Neural progenitor cell (in vitro differentiated cells): Measurements from ENCODE around the gene PLEK. TPM values are rescaled to one million over a fixed set of nuclear protein-coding genes. Genes with fewer than 3 reads are reported as not detected.
"Not testable (repeated sequence)": the region's sequence is repeated elsewhere in the genome, so short reads cannot be mapped to it uniquely, and the experiment has no call there.

Experiments used
- DNase-seq: peaks from one replicate; pipeline ENCODE4 v3.0.0-alpha.2; 2016; ENCODE audit warnings: low spot score
- H2AFZ ChIP-seq: fragments of 200-600 bp; sonication (generic); replicated peaks from 2 replicates; pipeline ENCODE4 v1.6.1; 2016; ENCODE audit warnings: antibody characterized with exemption
- H3F3A ChIP-seq: fragments of 200-600 bp; sonication (generic); 2 replicates; pipeline ENCODE4 v1.6.1; 2016; ENCODE audit warnings: antibody characterized with exemption, low read depth
- H3K27ac ChIP-seq: fragments of 200-600 bp; sonication (generic); 2 replicates; pipeline ENCODE4 v1.5.1; 2016; ENCODE audit warnings: mild to moderate bottlenecking
- H3K27me3 ChIP-seq: fragments of 200-600 bp; sonication (generic); 2 replicates; pipeline ENCODE4 v1.6.1; 2016; ENCODE audit warnings: mild to moderate bottlenecking, moderate library complexity
- H3K36me3 ChIP-seq: fragments of 200-600 bp; sonication (generic); 2 replicates; pipeline ENCODE4 v1.5.1; 2016
- H3K4me1 ChIP-seq: fragments of 200-600 bp; sonication (generic); 2 replicates; pipeline ENCODE4 v1.6.1; 2016; ENCODE audit warnings: mixed run types
- H3K4me2 ChIP-seq: fragments of 200-600 bp; sonication (generic); 2 replicates; pipeline ENCODE4 v1.6.1; 2016
- H3K4me3 ChIP-seq: fragments of 200-600 bp; sonication (generic); 2 replicates; pipeline ENCODE4 v1.5.1; 2016
- H3K79me2 ChIP-seq: fragments of 200-600 bp; sonication (generic); 2 replicates; pipeline ENCODE4 v1.6.1; 2016; ENCODE audit warnings: low read depth
- H3K9ac ChIP-seq: fragments of 200-600 bp; sonication (generic); 2 replicates; pipeline ENCODE4 v1.6.1; 2016
- H3K9me3 ChIP-seq: fragments of 200-600 bp; sonication (generic); 2 replicates; pipeline ENCODE4 v1.5.1; 2016; ENCODE audit warnings: low read depth
- H4K20me1 ChIP-seq: fragments of 200-600 bp; sonication (generic); 2 replicates; pipeline ENCODE4 v1.6.1; 2016; ENCODE audit warnings: low read depth
- H3K27ac Mint-ChIP-seq: 3 replicates; pipeline ENCODE4 v1.8.0; 2021; ENCODE audit warnings: mixed read lengths
- H3K27me3 Mint-ChIP-seq: 2 replicates; pipeline ENCODE4 v1.8.0; 2022; ENCODE audit warnings: low read depth, mild to moderate bottlenecking, inconsistent platforms, moderate library complexity, mixed read lengths; ENCODE audit not compliant: insufficient read depth
- H3K36me3 Mint-ChIP-seq: 3 replicates; pipeline ENCODE4 v1.8.0; 2021; ENCODE audit warnings: mixed read lengths
- H3K4me1 Mint-ChIP-seq: 3 replicates; pipeline ENCODE4 v1.8.0; 2021; ENCODE audit warnings: mixed read lengths
- H3K4me3 Mint-ChIP-seq: 3 replicates; pipeline ENCODE4 v1.8.0; 2021; ENCODE audit warnings: mild to moderate bottlenecking, moderate library complexity, mixed read lengths
- H3K9me3 Mint-ChIP-seq: 3 replicates; pipeline ENCODE4 v1.8.0; 2020; ENCODE audit warnings: mixed read lengths
- EZH2 ChIP-seq: fragments of 200-600 bp; sonication (generic); IDR thresholded peaks from 2 replicates; pipeline ENCODE4 v1.6.1; 2017; ENCODE audit warnings: antibody characterized with exemption, mild to moderate bottlenecking, moderate library complexity
- EZH2phosphoT487 ChIP-seq: fragments of 200-600 bp; sonication (generic); IDR thresholded peaks from 2 replicates; pipeline ENCODE4 v1.6.1; 2017; ENCODE audit warnings: antibody characterized with exemption
- total RNA-seq: library from RNA; depleted of rRNA; stranded (reverse); fragments of >200 nt; gene quantifications from 2 replicates; pipeline ENCODE4 v1.2.3, GENCODE V29; 2015; ENCODE audit warnings: low replicate concordance
- TF ChIP-seq, protein P1 (sequence below): fragments of 200-600 bp; sonication (generic); IDR thresholded peaks from 2 replicates; pipeline ENCODE4 v1.5.1; 2017; ENCODE audit warnings: antibody characterized with exemption, mild to moderate bottlenecking

Gene PLEK
- total RNA-seq, 1 donor from 2014 or later, result not detected

DNA sequence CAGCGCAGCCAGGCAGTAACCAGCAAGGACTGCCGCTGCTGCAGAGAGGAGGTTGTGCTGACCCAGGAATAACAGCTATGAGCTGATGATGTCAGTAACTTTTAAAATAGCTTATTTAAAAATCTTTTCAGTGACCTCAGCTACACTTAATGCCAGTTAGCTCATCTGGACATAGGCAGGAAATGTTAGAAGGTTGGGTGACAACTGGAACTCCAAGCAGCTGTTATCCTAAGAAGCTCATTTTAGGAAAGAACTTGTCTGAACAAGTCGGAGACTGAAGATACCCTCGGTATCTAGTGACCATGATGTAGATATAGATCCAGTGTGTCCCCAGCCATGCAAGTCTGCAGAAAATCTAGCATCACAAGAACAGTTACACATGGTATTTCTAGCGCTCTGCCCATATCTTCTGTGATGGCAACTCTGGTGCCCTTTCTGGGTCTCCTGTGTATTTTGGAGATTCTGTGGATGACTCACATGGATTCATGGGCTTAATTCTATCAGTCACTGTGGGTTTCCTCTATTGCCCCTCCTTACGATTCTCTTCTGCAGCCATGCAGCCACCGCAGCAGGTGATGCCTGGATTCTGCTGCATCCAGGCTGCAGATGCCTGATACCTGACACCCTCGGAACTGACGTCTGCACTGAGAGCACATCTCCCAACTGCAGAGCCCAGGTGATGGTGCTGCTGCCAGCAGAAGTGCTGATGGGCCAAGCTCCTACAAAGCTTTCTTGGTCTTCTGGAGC, 19.8 kb upstream of the PLEK start:
- H3K4me3 Mint-ChIP-seq, result no peak overlapping the region
- no peaks in the 10 kb centered on the region for H3K36me3 Mint-ChIP-seq
- no peak overlapping the region for H2AFZ ChIP-seq
- no peaks in the 10 kb centered on the region for H3F3A ChIP-seq
- no peaks in the 10 kb centered on the region for H3K36me3 ChIP-seq
- H3K4me2 ChIP-seq, result no peak overlapping the region
- no peaks in the 10 kb centered on the region for H3K27me3 ChIP-seq
- H3K4me1 Mint-ChIP-seq, result peaks cover 10% of the 10 kb centered on the region
- no peaks in the 10 kb centered on the region for H3K9me3 ChIP-seq
- H3K9me3 Mint-ChIP-seq, result no peaks in the 10 kb centered on the region
- no peak overlapping the region for H3K4me3 ChIP-seq
- no peaks in the 10 kb centered on the region for H3K4me1 ChIP-seq
- no peaks in the 10 kb centered on the region for H3K79me2 ChIP-seq
- H3K27me3 Mint-ChIP-seq, result peaks cover 3% of the 10 kb centered on the region
- TF ChIP-seq EZH2phosphoT487, result no peak
- no peak for TF ChIP-seq EZH2
- TF ChIP-seq, protein P1, sequence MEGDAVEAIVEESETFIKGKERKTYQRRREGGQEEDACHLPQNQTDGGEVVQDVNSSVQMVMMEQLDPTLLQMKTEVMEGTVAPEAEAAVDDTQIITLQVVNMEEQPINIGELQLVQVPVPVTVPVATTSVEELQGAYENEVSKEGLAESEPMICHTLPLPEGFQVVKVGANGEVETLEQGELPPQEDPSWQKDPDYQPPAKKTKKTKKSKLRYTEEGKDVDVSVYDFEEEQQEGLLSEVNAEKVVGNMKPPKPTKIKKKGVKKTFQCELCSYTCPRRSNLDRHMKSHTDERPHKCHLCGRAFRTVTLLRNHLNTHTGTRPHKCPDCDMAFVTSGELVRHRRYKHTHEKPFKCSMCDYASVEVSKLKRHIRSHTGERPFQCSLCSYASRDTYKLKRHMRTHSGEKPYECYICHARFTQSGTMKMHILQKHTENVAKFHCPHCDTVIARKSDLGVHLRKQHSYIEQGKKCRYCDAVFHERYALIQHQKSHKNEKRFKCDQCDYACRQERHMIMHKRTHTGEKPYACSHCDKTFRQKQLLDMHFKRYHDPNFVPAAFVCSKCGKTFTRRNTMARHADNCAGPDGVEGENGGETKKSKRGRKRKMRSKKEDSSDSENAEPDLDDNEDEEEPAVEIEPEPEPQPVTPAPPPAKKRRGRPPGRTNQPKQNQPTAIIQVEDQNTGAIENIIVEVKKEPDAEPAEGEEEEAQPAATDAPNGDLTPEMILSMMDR, result no peak
- H3K27ac Mint-ChIP-seq, result no peak overlapping the region
- H3K27ac ChIP-seq, result no peak overlapping the region
- H3K9ac ChIP-seq, result no peak overlapping the region
- H4K20me1 ChIP-seq, result no peaks in the 10 kb centered on the region
- peak; percentile 7 for DNase-seq

DNA sequence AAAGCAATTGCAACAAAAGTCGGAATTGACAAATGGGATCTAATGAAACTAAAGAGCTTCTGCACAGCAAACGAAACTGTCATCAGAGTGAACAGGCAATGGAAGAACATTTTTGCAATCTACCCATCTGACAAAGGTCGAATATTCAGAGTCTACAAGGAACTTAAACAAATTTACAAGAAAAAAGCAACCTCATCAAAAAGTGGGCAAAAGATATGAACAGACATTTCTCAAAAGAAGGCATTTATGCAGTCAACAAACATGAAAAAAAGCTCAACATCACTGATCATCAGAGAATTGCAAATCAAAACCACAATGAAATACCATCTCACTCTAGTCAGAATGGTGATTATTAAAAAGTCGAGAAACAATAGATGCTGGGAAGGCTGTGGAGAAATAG, 16.0 kb upstream of the PLEK start:
- not testable (repeated sequence) for H3K79me2 ChIP-seq, H3K9me3 ChIP-seq, H3K9me3 Mint-ChIP-seq, H3K36me3 Mint-ChIP-seq, H3K27me3 Mint-ChIP-seq, H3K27ac ChIP-seq, H3K4me1 ChIP-seq, H3K27ac Mint-ChIP-seq, DNase-seq, H4K20me1 ChIP-seq, H3K36me3 ChIP-seq, H3K9ac ChIP-seq, H3K4me3 Mint-ChIP-seq, H3K4me1 Mint-ChIP-seq, H3K4me3 ChIP-seq, H2AFZ ChIP-seq, H3F3A ChIP-seq, H3K27me3 ChIP-seq, H3K4me2 ChIP-seq

GRCh38 chr2:68351997-68352396, 13.1 kb upstream of the PLEK start:
- Histone ChIP-seq H3K36me3 (no peaks in the 10 kb centered on the region), H3K27me3 (no peaks in the 10 kb centered on the region), H2AFZ (no peak overlapping the region), H3K4me3 (no peak overlapping the region), H3K9ac (no peak overlapping the region), H3K4me2 (no peak overlapping the region), H3K27ac (no peak overlapping the region), H4K20me1 (no peaks in the 10 kb centered on the region), H3K79me2 (no peaks in the 10 kb centered on the region), H3K4me1 (no peaks in the 10 kb centered on the region), H3K9me3 (no peaks in the 10 kb centered on the region), H3F3A (no peaks in the 10 kb centered on the region)
- H3K36me3 Mint-ChIP-seq, result no peaks in the 10 kb centered on the region
- H3K4me3 Mint-ChIP-seq, result no peak overlapping the region
- no peak for DNase-seq
- H3K4me1 Mint-ChIP-seq, result no peaks in the 10 kb centered on the region
- peaks cover 2% of the 10 kb centered on the region for H3K27me3 Mint-ChIP-seq
- TF ChIP-seq EZH2, result no peak
- TF ChIP-seq, protein P1, result no peak
- no peak for TF ChIP-seq EZH2phosphoT487
- no peak overlapping the region for H3K27ac Mint-ChIP-seq
- H3K9me3 Mint-ChIP-seq, result no peaks in the 10 kb centered on the region

DNA sequence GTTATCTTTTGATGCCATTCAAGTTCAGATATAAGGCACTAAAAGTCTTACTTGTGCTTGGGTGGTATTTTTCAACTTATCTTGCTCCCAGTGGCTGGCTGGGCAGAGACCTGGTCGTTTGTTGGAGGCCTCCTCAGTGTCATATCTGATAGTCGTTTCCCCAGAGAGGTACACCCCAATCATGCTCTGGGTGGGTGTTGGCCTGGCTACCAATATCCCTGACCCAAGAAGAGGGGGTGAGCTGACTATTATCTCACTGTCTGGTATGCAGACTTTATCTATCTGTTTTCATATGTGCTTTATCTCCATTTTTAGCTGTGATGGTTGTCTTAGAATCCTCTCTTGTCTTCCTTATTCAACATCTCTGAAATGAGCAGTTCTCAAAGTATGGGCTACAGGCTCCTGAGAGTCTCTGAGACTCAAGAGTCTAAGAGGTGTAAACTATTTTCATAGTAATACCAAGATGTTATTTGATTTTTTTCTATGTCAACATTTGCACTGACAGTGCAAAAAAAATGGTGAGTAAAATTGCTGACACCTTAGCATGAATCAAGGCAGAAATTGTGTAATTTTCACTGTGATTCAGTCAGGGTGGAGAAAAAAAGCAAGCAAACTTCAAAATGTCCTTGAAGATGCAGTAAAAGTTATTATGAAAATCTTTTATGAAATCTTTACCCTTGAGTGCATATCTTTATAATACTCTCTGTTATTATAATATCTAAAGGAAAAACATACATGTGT, 12.3 kb upstream of the PLEK start:
- no peak for DNase-seq
- no peaks in the 10 kb centered on the region for H4K20me1 ChIP-seq
- H3K9me3 ChIP-seq, result no peaks in the 10 kb centered on the region
- Mint-ChIP-seq H3K9me3 (no peaks in the 10 kb centered on the region), H3K36me3 (no peaks in the 10 kb centered on the region), H3K27ac (no peak overlapping the region), H3K4me3 (no peak overlapping the region), H3K4me1 (peaks cover 3% of the 10 kb centered on the region), H3K27me3 (peaks cover 2% of the 10 kb centered on the region)
- no peaks in the 10 kb centered on the region for H3K79me2 ChIP-seq
- H3K4me2 ChIP-seq, result no peak overlapping the region
- no peak overlapping the region for H3K9ac ChIP-seq
- TF ChIP-seq, protein P1, result no peak
- no peaks in the 10 kb centered on the region for H3F3A ChIP-seq
- no peaks in the 10 kb centered on the region for H3K27me3 ChIP-seq
- H2AFZ ChIP-seq, result no peak overlapping the region
- H3K4me1 ChIP-seq, result no peaks in the 10 kb centered on the region
- H3K27ac ChIP-seq, result no peak overlapping the region
- H3K4me3 ChIP-seq, result no peak overlapping the region
- no peaks in the 10 kb centered on the region for H3K36me3 ChIP-seq
